ENCODE data around the gene PRKCE. TPM values are rescaled to one million over a fixed set of nuclear protein-coding genes. Genes with fewer than 3 reads are reported as not detected.
A peak's percentile ranks its signal among the peaks of the same experiment; 100 is the strongest.

PRKCE gene
- total and polyA plus RNA-seq, 7 donors = 3.0 to 21.9 (median 15.8) TPM

DNA sequence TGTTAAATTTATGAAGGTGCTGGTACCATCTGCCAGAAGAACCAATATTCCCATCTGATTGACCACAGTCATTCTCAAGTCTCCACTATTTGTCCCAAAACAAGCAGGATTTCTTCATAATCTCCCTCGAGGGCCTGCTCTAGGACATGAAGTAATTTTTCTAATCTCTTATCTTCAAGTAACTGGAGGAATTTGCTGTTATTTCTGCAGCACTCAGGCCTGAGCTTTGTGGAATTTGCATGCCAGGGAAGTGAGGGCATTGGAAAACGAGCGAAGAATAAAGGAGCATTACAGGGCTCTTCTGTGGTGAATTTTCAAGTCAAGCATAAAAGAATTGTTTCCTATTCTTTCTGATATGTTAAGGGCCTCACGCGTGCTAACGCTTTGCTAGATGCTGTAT is 484.5 kb downstream of the PRKCE start:
- TF ChIP-seq POLR2A (IDR thresholded peaks at IDR 0.05) (no peak), POLR2AphosphoS5 (IDR thresholded peaks at IDR 0.05) (no peak), EP300 (IDR thresholded peaks at IDR 0.05) (no peak)
- TF ChIP-seq, protein P1, sequence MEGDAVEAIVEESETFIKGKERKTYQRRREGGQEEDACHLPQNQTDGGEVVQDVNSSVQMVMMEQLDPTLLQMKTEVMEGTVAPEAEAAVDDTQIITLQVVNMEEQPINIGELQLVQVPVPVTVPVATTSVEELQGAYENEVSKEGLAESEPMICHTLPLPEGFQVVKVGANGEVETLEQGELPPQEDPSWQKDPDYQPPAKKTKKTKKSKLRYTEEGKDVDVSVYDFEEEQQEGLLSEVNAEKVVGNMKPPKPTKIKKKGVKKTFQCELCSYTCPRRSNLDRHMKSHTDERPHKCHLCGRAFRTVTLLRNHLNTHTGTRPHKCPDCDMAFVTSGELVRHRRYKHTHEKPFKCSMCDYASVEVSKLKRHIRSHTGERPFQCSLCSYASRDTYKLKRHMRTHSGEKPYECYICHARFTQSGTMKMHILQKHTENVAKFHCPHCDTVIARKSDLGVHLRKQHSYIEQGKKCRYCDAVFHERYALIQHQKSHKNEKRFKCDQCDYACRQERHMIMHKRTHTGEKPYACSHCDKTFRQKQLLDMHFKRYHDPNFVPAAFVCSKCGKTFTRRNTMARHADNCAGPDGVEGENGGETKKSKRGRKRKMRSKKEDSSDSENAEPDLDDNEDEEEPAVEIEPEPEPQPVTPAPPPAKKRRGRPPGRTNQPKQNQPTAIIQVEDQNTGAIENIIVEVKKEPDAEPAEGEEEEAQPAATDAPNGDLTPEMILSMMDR (IDR thresholded peaks at IDR 0.05) = no peak
- intact Hi-C loops (cut with DNase I) = no loop called here
- no peak for DNase-seq
- Histone ChIP-seq H3K9me3 (no peaks in the 10 kb centered on the region), H3K36me3 (peaks cover 0 to under 1% (median 0%) of the 10 kb centered on the region in 4 donors), H3K27me3 (no peaks in the 10 kb centered on the region), H3K4me3 (no peak overlapping the region), H3K4me1 (peaks cover 0 to 23% (median 7%) of the 10 kb centered on the region in 4 donors), H3K27ac (peak overlapping the region in 1 of 4 donors; percentile 26)
- 82 to 84% methylated on average over 6 of the region's 6 CpGs for WGBS, 2 donors

DNA sequence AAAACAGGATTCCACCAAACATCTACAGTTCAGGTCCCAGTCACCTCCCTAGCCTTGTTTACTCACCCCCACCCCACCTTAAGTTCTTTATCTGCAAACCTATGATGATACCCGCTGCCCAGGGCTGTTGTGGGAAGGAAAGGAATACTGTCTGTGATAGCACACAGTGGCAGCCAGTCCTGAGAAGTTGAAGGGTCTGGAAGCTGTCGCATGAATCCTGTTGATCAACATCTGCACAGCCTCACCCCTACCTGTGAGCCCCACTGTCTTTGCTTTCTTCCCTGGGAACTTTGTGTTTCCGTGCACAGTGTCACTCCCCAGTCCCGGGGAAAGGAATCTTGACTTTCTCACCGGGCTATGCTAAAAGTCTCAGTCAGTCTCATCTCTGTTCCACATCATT is 485.0 kb downstream of the PRKCE start:
- Histone ChIP-seq H3K27ac (no peak overlapping the region), H3K4me1 (peaks cover 0 to 23% (median 7%) of the 10 kb centered on the region in 4 donors), H3K4me3 (no peak overlapping the region), H3K27me3 (no peaks in the 10 kb centered on the region), H3K36me3 (no peaks in the 10 kb centered on the region), H3K9me3 (no peaks in the 10 kb centered on the region)
- intact Hi-C loops (cut with DNase I) = no loop called here
- DNase-seq = no peak
- TF ChIP-seq EP300 (IDR thresholded peaks at IDR 0.05) (no peak), POLR2AphosphoS5 (IDR thresholded peaks at IDR 0.05) (no peak), POLR2A (IDR thresholded peaks at IDR 0.05) (no peak)
- TF ChIP-seq, protein P1 (IDR thresholded peaks at IDR 0.05) = no peak
- 95% methylated on average over 5 of the region's 5 CpGs for WGBS, 2 donors

DNA sequence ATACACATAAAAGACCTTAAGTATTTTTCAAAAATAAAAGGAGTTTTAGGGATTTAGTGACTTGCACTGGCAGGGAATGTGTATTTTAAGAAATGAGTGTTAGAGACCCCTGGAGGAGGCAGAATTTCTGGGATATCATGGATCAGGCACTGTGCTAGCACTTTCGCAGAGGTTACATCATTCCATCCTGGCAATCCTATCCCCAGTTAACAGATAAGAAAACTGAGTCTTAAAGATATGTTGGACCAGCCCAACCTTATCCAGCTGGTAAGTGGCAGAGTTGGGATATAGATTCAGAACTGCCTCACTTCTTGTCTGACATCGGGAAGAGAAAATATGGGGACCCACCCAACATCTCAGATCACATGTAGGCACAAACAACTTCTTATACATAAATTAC is 485.5 kb downstream of the PRKCE start:
- Histone ChIP-seq H3K27me3 (no peaks in the 10 kb centered on the region), H3K4me3 (no peak overlapping the region), H3K36me3 (no peaks in the 10 kb centered on the region), H3K27ac (no peak overlapping the region), H3K9me3 (no peaks in the 10 kb centered on the region), H3K4me1 (peaks cover 0 to 23% (median 7%) of the 10 kb centered on the region in 4 donors)
- DNase-seq = no peak
- no peak for TF ChIP-seq EP300 (IDR thresholded peaks at IDR 0.05)
- TF ChIP-seq POLR2A (IDR thresholded peaks at IDR 0.05) = no peak
- no peak for TF ChIP-seq POLR2AphosphoS5 (IDR thresholded peaks at IDR 0.05)
- TF ChIP-seq, protein P1 (IDR thresholded peaks at IDR 0.05) = no peak
- WGBS, 2 donors = 92 to 94% methylated on average over 2 of the region's 2 CpGs
- intact Hi-C loops (cut with DNase I) = no loop called here

DNA sequence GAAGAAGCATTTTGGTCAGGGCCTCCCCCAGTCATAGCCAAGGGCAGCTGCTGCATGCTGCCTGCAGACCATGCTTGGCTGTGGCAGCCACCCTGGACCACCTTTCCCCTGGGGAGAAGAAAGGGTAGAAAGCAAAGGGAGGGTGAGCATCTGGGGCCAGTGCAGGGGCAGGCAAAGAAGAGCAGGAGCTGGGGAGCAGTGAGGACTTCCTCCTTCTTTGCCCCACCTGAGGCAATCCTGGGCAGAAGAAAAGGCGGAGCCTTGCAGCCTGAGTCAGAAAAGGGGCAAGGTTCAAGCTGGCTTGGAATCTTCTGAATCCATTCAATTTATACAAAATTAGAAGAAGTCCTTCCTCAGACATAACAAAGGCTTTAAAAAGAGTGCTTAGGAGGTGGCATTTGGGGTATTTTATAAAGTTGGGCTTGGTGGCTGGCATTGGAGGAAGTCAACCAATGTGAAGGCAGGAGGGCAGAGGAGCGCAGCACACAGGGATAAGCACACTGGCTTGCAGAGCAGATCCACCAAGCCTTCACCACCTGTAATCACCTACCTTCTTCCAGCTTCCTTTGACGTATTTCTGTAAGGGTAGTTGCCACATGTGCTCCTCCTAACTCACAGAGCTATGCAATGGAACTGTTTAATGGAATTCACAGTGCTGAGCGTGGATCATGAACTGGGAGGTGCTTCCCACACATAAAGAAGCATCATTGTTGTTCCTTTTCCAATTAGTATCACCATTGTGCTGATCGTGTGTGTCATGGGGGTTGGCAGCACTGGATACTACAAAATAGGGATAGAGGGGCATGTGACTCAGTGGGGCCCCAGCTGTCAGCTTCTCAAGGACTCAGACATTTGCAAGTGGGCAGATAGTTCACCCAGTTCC is 491.3 kb downstream of the PRKCE start:
- no peak overlapping the region for H3K27ac ChIP-seq
- no peaks in the 10 kb centered on the region for H3K4me1 ChIP-seq
- no peaks in the 10 kb centered on the region for H3K27me3 ChIP-seq
- no peak overlapping the region for H3K4me3 ChIP-seq
- intact Hi-C loops (cut with DNase I) = no loop called here
- 61 to 81% methylated on average over 5 of the region's 5 CpGs for WGBS, 2 donors
- H3K36me3 ChIP-seq = peaks cover 0 to 20% (median 0%) of the 10 kb centered on the region in 4 donors
- DNase-seq = peak; percentile 28
- TF ChIP-seq EP300 (IDR thresholded peaks at IDR 0.05) (no peak), POLR2A (IDR thresholded peaks at IDR 0.05) (no peak), POLR2AphosphoS5 (IDR thresholded peaks at IDR 0.05) (no peak)
- TF ChIP-seq, protein P1 (IDR thresholded peaks at IDR 0.05) = no peak
- H3K9me3 ChIP-seq = no peaks in the 10 kb centered on the region

Data from sigmoid colon (tissue), 7 donors.